HEK293 (cell line): ENCODE measurements around the gene AVPR1B.

Experiments
- CTCF ChIP-seq: fragments of 450-650 bp; formaldehyde crosslinking; IDR thresholded peaks from 2 replicates; pipeline ENCODE4 v1.5.1; 2016; ENCODE audit warnings: missing biosample characterization, missing genetic modification characterization
- TRIM28 ChIP-seq: IDR thresholded peaks from 2 replicates; pipeline ENCODE4 v1.6.1; 2011; ENCODE audit warnings: low read length, control low read depth, borderline replicate concordance

- TF ChIP-seq TRIM28 (no peak), CTCF (tag by site-specific recombination) (no peak)
Observed at GRCh38 chr1:206089341-206089740, 27.8 kb downstream of the AVPR1B start.
